Chondrocyte (in vitro differentiated cells): ENCODE results near the gene ABHD5. TPM values are rescaled to one million over a fixed set of nuclear protein-coding genes. Genes with fewer than 3 reads are reported as not detected.
"Not testable (repeated sequence)": the region's sequence is repeated elsewhere in the genome, so short reads cannot be mapped to it uniquely, and the experiment has no call there.

Experiments
- DNase-seq: peaks from one replicate; pipeline ENCODE4 v3.0.0; 2021; ENCODE audit warnings: mixed read lengths, low spot score
- H3K27ac Mint-ChIP-seq: one replicate; pipeline ENCODE4 v1.8.0; 2021; ENCODE audit warnings: mild to moderate bottlenecking, moderate library complexity, mixed read lengths; ENCODE audit not compliant: unreplicated experiment
- H3K27me3 Mint-ChIP-seq: 2 replicates; pipeline ENCODE4 v1.8.0; 2021; ENCODE audit warnings: low read depth, mixed read lengths
- H3K36me3 Mint-ChIP-seq: 2 replicates; pipeline ENCODE4 v1.8.0; 2021; ENCODE audit warnings: low read depth, mixed read lengths
- H3K4me1 Mint-ChIP-seq: 2 replicates; pipeline ENCODE4 v1.8.0; 2021; ENCODE audit warnings: low read depth, mild to moderate bottlenecking, mixed read lengths
- H3K4me3 Mint-ChIP-seq: one replicate; pipeline ENCODE4 v1.8.0; 2021; ENCODE audit warnings: mild to moderate bottlenecking, moderate library complexity, mixed read lengths; ENCODE audit not compliant: unreplicated experiment
- H3K9me3 Mint-ChIP-seq: 2 replicates; pipeline ENCODE4 v1.8.0; 2021; ENCODE audit warnings: low read depth, mixed read lengths
- CTCF ChIP-seq: fragments of 200-600 bp; sonication (generic); IDR thresholded peaks from 2 replicates; pipeline ENCODE4 v1.5.0; 2021; ENCODE audit warnings: antibody characterized with exemption, mild to moderate bottlenecking, moderate library complexity
- total RNA-seq: library from RNA; stranded (reverse); gene quantifications from 3 replicates; pipeline ENCODE4 v1.2.1, GENCODE V29; 2021

Gene ABHD5
- total RNA-seq, 1 donor from 2014 or later = 12.7 TPM

GRCh38 chr3:43649365-43649968 is 41.3 kb upstream of the ABHD5 start:
- H3K9me3 Mint-ChIP-seq = no peaks in the 10 kb centered on the region
- H3K27me3 Mint-ChIP-seq = no peaks in the 10 kb centered on the region
- no peaks in the 10 kb centered on the region for H3K36me3 Mint-ChIP-seq
- no peak overlapping the region for H3K4me3 Mint-ChIP-seq
- H3K27ac Mint-ChIP-seq = no peak overlapping the region
- H3K4me1 Mint-ChIP-seq = peaks cover 15% of the 10 kb centered on the region
- no peak for DNase-seq
- no peak for TF ChIP-seq CTCF

GRCh38 chr3:43650345-43650744 is 40.4 kb upstream of the ABHD5 start:
- TF ChIP-seq CTCF = no peak
- no peaks in the 10 kb centered on the region for H3K9me3 Mint-ChIP-seq
- peaks cover 15% of the 10 kb centered on the region for H3K4me1 Mint-ChIP-seq

GRCh38 chr3:43656390-43656789 is 34.3 kb upstream of the ABHD5 start:
- not testable (repeated sequence) for H3K4me1 Mint-ChIP-seq, H3K27ac Mint-ChIP-seq, H3K4me3 Mint-ChIP-seq, H3K27me3 Mint-ChIP-seq, H3K9me3 Mint-ChIP-seq, DNase-seq, H3K36me3 Mint-ChIP-seq

More at GRCh38 chr3:43650345-43650744, 40.4 kb upstream of the ABHD5 start:
- Mint-ChIP-seq H3K4me3 (no peak overlapping the region), H3K27me3 (no peaks in the 10 kb centered on the region), H3K27ac (no peak overlapping the region), H3K36me3 (no peaks in the 10 kb centered on the region)
- no peak for DNase-seq

- Mint-ChIP-seq H3K27me3 (no peaks in the 10 kb centered on the region), H3K4me1 (no peaks in the 10 kb centered on the region), H3K9me3 (peaks cover 23% of the 10 kb centered on the region), H3K36me3 (peaks cover 6% of the 10 kb centered on the region), H3K4me3 (no peak overlapping the region), H3K27ac (no peak overlapping the region)
- TF ChIP-seq CTCF = no peak
- DNase-seq = no peak
Observed at GRCh38 chr3:43659250-43659880, 31.4 kb upstream of the ABHD5 start.

- not testable (repeated sequence) for H3K36me3 Mint-ChIP-seq, DNase-seq, H3K27ac Mint-ChIP-seq, H3K27me3 Mint-ChIP-seq, H3K4me3 Mint-ChIP-seq, H3K4me1 Mint-ChIP-seq
- peaks cover 34% of the 10 kb centered on the region for H3K9me3 Mint-ChIP-seq
Observed at GRCh38 chr3:43661376-43661775, 29.4 kb upstream of the ABHD5 start.

GRCh38 chr3:43665011-43665410 is 25.7 kb upstream of the ABHD5 start:
- H3K4me1 Mint-ChIP-seq = not testable (repeated sequence)
- peaks cover 34% of the 10 kb centered on the region for H3K9me3 Mint-ChIP-seq

More at GRCh38 chr3:43665011-43665410, 25.7 kb upstream of the ABHD5 start:
- not testable (repeated sequence) for H3K27me3 Mint-ChIP-seq, H3K27ac Mint-ChIP-seq, DNase-seq, H3K4me3 Mint-ChIP-seq
- H3K36me3 Mint-ChIP-seq = peaks cover 10% of the 10 kb centered on the region
